K562 treated with DMSO at 1 percent for 4 hours (cell line): ENCODE data around the gene VGLL3. TPM values are rescaled to one million over a fixed set of nuclear protein-coding genes. Genes with fewer than 3 reads are reported as not detected.

ENCODE experiments used
- total RNA-seq: library from RNA; unstranded; fragments of 300-600 nt; gene quantifications from 2 replicates; pipeline ENCODE4 v1.2.3, GENCODE V29; 2022; ENCODE audit not compliant: insufficient read depth

VGLL3 gene, protein sequence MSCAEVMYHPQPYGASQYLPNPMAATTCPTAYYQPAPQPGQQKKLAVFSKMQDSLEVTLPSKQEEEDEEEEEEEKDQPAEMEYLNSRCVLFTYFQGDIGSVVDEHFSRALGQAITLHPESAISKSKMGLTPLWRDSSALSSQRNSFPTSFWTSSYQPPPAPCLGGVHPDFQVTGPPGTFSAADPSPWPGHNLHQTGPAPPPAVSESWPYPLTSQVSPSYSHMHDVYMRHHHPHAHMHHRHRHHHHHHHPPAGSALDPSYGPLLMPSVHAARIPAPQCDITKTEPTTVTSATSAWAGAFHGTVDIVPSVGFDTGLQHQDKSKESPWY
- total RNA-seq: not detected in 2 replicates

GRCh38 chr3:86990734-86991481 is at the start of gene VGLL3:
TSS of gene VGLL3 (minus strand) at chr3:86991149. CDS start at chr3:86990743, 406 bp downstream.

Other genes starting within 250 kb of the VGLL3 start
- 12.1 and 17.3 TPM in 2 replicates for gene CHMP2B, start 236.2 kb upstream of the VGLL3 start, total RNA-seq